Motor neuron (in vitro differentiated cells): ENCODE data around the gene TRIM71. TPM values are rescaled to one million over a fixed set of nuclear protein-coding genes. Genes with fewer than 3 reads are reported as not detected.
"Not testable (repeated sequence)": the region's sequence is repeated elsewhere in the genome, so short reads cannot be mapped to it uniquely, and the experiment has no call there.

Experiments
- ATAC-seq, 8 experiments: fragments of 200-7000 bp; cut with Tn5 transposase; replicated peaks in 6 of 8; 2 replicates each; pipeline ENCODE4 v1.8.0; 2021; ENCODE audit warnings: mild to moderate bottlenecking in 8 of 8, moderate library complexity in 8 of 8
- H3K27ac ChIP-seq, 2 donors: fragments of 250-450 bp; sonication (Bioruptor Pico); 2 replicates each; pipeline ENCODE4 v1.9.0; 2021; ENCODE audit warnings: antibody characterized with exemption in 2 of 2, mild to moderate bottlenecking in 2 of 2, moderate library complexity in 1 of 2
- H3K4me1 ChIP-seq, 2 donors: fragments of 250-450 bp; sonication (Bioruptor Pico); replicated peaks in 1 of 2; 2 replicates each; pipeline ENCODE4 v1.6.1; 2021; ENCODE audit warnings: antibody characterized with exemption in 2 of 2, mild to moderate bottlenecking in 2 of 2, moderate library complexity in 1 of 2
- H3K4me3 ChIP-seq, 5 donors: fragments of 250-450 bp; sonication (Bioruptor Pico); 2 replicates each; pipeline ENCODE4 v1.9.0; 2021; ENCODE audit warnings: antibody characterized with exemption in 5 of 5, mild to moderate bottlenecking in 5 of 5, moderate library complexity in 4 of 5
- WGBS, 10 experiments: fragments of 450-650 bp; shearing (Covaris generic); methylation state at CpG; one replicate each; pipeline ENCODE4 v1.0.0; 2022; 5-methylcytosine and 5-hydroxymethylcytosine counted together
- in situ Hi-C, 9 experiments: fragments of 400-800 bp; cut with MboI; loops; one replicate each; pipeline ENCODE4 v1.15.0; 2021; ENCODE audit warnings: low sequenced_read_pairs in 9 of 9, low pct_unique_long_range_greater_than_20kb in 2 of 9; ENCODE audit not compliant: unreplicated experiment in 9 of 9
- total RNA-seq, 8 experiments: library from RNA; unstranded; fragments of 300-600 nt; gene quantifications; 2 replicates each; pipeline versions ENCODE4 v1.2.3 to v1.2.4, GENCODE V29; 2022

Gene TRIM71
- total RNA-seq, 8 experiments from 2014 or later: 0.07 to 56.4 (median 3.7) TPM

- WGBS, 10 experiments: 0 to 89% (median 50%) methylated on average over 1 to 7 of the region's 8 CpGs
- Histone ChIP-seq H3K27ac (no peak overlapping the region), H3K4me3 (no peak overlapping the region), H3K4me1 (peaks cover 0 to 12% of the 10 kb centered on the region in 2 donors)
- in situ Hi-C loops: no loop called here
- no peak for ATAC-seq
Observed at GRCh38 chr3:32892625-32893598, 75.1 kb downstream of the TRIM71 start.

GRCh38 chr3:32894977-32895376, 77.2 kb downstream of the TRIM71 start:
- Histone ChIP-seq H3K27ac (no peak overlapping the region), H3K4me3 (no peak overlapping the region), H3K4me1 (peaks cover 0 to 12% of the 10 kb centered on the region in 2 donors)
- WGBS, 10 experiments: 0 to 100% (median 82%) methylated on average over 1 to 2 of the region's 2 CpGs; no CpG with 5 or more reads in 3 of the 10 experiments
- in situ Hi-C loops: no loop called here
- no peak for ATAC-seq

GRCh38 chr3:32895701-32896100, 77.9 kb downstream of the TRIM71 start:
- Histone ChIP-seq H3K4me3 (no peak overlapping the region), H3K27ac (no peak overlapping the region), H3K4me1 (peaks cover 0 to 12% of the 10 kb centered on the region in 2 donors)
- 0 to 100% (median 93%) methylated on average over 1 to 2 of the region's 2 CpGs; no CpG with 5 or more reads in 4 of the 10 experiments for WGBS, 10 experiments
- in situ Hi-C loops: no loop called here
- ATAC-seq: peak in 3 of 8 experiments; percentile 37 to 79 (median 48)

GRCh38 chr3:32896143-32896542, 78.3 kb downstream of the TRIM71 start:
- in situ Hi-C loops: no loop called here
- peak in 2 of 8 experiments; percentile 7 to 39 for ATAC-seq
- H3K4me1 ChIP-seq: peaks cover 0 to 12% of the 10 kb centered on the region in 2 donors
- no peak overlapping the region for H3K4me3 ChIP-seq
- WGBS, 10 experiments: 24 to 97% (median 78%) methylated on average over 1 to 4 of the region's 4 CpGs
- H3K27ac ChIP-seq: no peak overlapping the region

- no peak for ATAC-seq
- H3K27ac ChIP-seq: no peak overlapping the region
- H3K4me1 ChIP-seq: peaks cover 0 to 12% of the 10 kb centered on the region in 2 donors
- in situ Hi-C loops: no loop called here
- WGBS, 10 experiments: 64 to 100% (median 96%) methylated on average over 1 to 7 of the region's 8 CpGs; no CpG with 5 or more reads in 2 of the 10 experiments
- no peak overlapping the region for H3K4me3 ChIP-seq
Observed at GRCh38 chr3:32897001-32897601, 79.3 kb downstream of the TRIM71 start.

GRCh38 chr3:32897981-32898623, 80.3 kb downstream of the TRIM71 start:
- Histone ChIP-seq H3K4me1 (peaks cover 0 to 12% of the 10 kb centered on the region in 2 donors), H3K27ac (no peak overlapping the region), H3K4me3 (no peak overlapping the region)
- in situ Hi-C loops: no loop called here
- no peak for ATAC-seq
- WGBS, 10 experiments: 17 to 100% (median 71%) methylated on average over 1 to 4 of the region's 5 CpGs; no CpG with 5 or more reads in 1 of the 10 experiments

- no peak for ATAC-seq
- in situ Hi-C loops: no loop called here
- Histone ChIP-seq H3K4me1 (peaks cover 0 to 12% of the 10 kb centered on the region in 2 donors), H3K27ac (no peak overlapping the region), H3K4me3 (no peak overlapping the region)
- WGBS, 10 experiments: 25 to 100% (median 89%) methylated on average over 1 to 2 of the region's 2 CpGs; no CpG with 5 or more reads in 3 of the 10 experiments
Observed at GRCh38 chr3:32899265-32899664, 81.5 kb downstream of the TRIM71 start.

GRCh38 chr3:32901005-32901932, 83.5 kb downstream of the TRIM71 start:
- no peak overlapping the region for H3K27ac ChIP-seq
- H3K4me1 ChIP-seq: peaks cover 0 to 5% of the 10 kb centered on the region in 2 donors
- no peak overlapping the region for H3K4me3 ChIP-seq
- 48 to 100% (median 82%) methylated on average over 1 to 6 of the region's 7 CpGs; no CpG with 5 or more reads in 1 of the 10 experiments for WGBS, 10 experiments
- in situ Hi-C loops: no loop called here
- ATAC-seq: no peak

GRCh38 chr3:32902887-32903371, 85.1 kb downstream of the TRIM71 start:
- H3K4me3 ChIP-seq, ATAC-seq, in situ Hi-C loops, H3K4me1 ChIP-seq, H3K27ac ChIP-seq: not testable (repeated sequence)
- WGBS, 10 experiments: no CpG with 5 or more reads among the region's 31 CpGs

- H3K4me1 ChIP-seq: no peaks in the 10 kb centered on the region
- H3K4me3 ChIP-seq: no peak overlapping the region
- H3K27ac ChIP-seq: no peak overlapping the region
- ATAC-seq: no peak
- 80 to 100% (median 98%) methylated on average over 1 to 9 of the region's 10 CpGs; no CpG with 5 or more reads in 3 of the 10 experiments for WGBS, 10 experiments
- in situ Hi-C loops: no loop called here
Observed at GRCh38 chr3:32903953-32904352, 86.2 kb downstream of the TRIM71 start.

- H3K4me3 ChIP-seq: no peak overlapping the region
- H3K4me1 ChIP-seq: no peaks in the 10 kb centered on the region
- 53 to 100% (median 93%) methylated on average over 1 to 3 of the region's 3 CpGs; no CpG with 5 or more reads in 3 of the 10 experiments for WGBS, 10 experiments
- no peak overlapping the region for H3K27ac ChIP-seq
- no peak for ATAC-seq
- in situ Hi-C loops: no loop called here
Observed at GRCh38 chr3:32909999-32910398, 92.2 kb downstream of the TRIM71 start.

- in situ Hi-C loops: no loop called here
Observed at GRCh38 chr3:32910954-32911353, 93.2 kb downstream of the TRIM71 start.

More at GRCh38 chr3:32910954-32911353, 93.2 kb downstream of the TRIM71 start:
- Histone ChIP-seq H3K4me3 (no peak overlapping the region), H3K4me1 (no peaks in the 10 kb centered on the region), H3K27ac (no peak overlapping the region)
- ATAC-seq: no peak
- 0 to 100% (median 54%) methylated on average over 1 to 2 of the region's 2 CpGs; no CpG with 5 or more reads in 2 of the 10 experiments for WGBS, 10 experiments
